ENCODE results near the gene TMEM170A.

- TF ChIP-seq CTCF (conservative IDR thresholded peaks at IDR 0.05; ENCODE audit: low read depth in 2 of 2) (no peak), EZH2 (IDR thresholded peaks at IDR 0.05; ENCODE audit: low read depth, unreplicated experiment) (no peak), REST (IDR thresholded peaks at IDR 0.05; ENCODE audit: unreplicated experiment) (no peak), ZNF114 (CRISPR knock-in tag; IDR thresholded peaks at IDR 0.05) (no peak), JUNB (IDR thresholded peaks at IDR 0.05; ENCODE audit: unreplicated experiment) (no peak), POLR2AphosphoS5 (IDR thresholded peaks at IDR 0.05; ENCODE audit: low read depth) (no peak), ZNF331 (CRISPR knock-in tag; IDR thresholded peaks at IDR 0.05; ENCODE audit: low read depth) (no peak), CREB1 (CRISPR knock-in tag; IDR thresholded peaks at IDR 0.05; ENCODE audit: low read depth) (no peak), EZH2phosphoT487 (IDR thresholded peaks at IDR 0.05; ENCODE audit: unreplicated experiment) (no peak), STAT1 (IDR thresholded peaks at IDR 0.05; ENCODE audit: unreplicated experiment) (no peak), NANOG (IDR thresholded peaks at IDR 0.05; ENCODE audit: borderline replicate concordance) (no peak)
Measured at GRCh38 chr16:75494661-75495075, 30.2 kb upstream of the TMEM170A start.

Data from GM23338 (cell line).